GM21786 (cell line): Measurements from ENCODE around the gene REPS1.
"Not testable (repeated sequence)": the region's sequence is repeated elsewhere in the genome, so short reads cannot be mapped to it uniquely, and the experiment has no call there.

Source experiments
- ATAC-seq: cut with Tn5 transposase; IDR thresholded peaks from one replicate; pipeline ENCODE4 v1.9.1; 2021; ENCODE audit not compliant: unreplicated experiment

Gene REPS1

DNA sequence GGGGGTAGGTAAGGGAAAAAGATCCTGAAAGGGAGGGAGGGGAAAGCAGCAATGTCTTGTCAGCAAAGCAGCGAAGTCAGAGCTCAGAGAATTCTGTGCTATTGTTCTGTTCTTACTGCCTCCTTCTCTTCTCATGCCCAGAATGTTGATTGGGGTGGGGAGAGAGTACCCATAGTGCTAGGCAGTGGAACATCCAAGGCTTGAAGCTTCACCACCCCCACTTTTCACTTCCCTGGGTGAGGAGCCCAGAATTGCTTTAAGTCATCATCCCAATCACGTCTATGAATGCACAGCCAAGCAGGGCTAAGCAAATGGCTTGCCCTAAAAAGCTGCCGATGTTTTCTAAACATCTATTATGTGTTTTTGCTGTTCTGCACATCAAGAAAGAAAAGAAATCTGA, 16.5 kb downstream of the REPS1 start:
- no peak for ATAC-seq

DNA sequence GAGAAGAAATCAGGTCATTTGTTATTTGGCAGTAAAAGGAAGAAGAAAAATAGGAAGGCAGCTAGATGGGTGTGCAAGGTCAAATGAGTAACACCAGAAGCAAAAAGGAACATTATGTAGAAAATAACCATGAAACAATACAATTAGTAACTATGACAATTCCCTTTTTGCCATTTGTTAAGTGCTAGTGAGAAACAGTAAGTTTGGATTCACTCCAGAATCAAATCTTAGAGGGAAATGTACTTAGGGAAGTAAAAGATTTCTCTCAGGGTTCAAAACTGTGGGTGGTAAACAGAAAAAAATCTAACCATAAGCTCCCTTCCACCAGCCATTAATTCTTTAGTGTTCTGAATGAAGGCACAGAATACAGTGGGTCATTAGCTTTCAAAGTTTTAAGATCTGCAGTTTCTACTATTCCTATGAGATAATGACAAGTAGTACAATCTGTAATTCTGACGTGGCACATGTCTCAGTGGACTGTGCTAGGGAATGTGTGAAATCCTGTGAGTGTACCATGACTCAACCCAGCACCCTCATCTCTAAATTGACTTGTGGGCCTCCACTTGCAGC, 17.1 kb downstream of the REPS1 start:
- peak; percentile 64 for ATAC-seq

- no peak for ATAC-seq
Observed at GRCh38 chr6:138970159-138970558, 17.9 kb downstream of the REPS1 start.

- ATAC-seq, result no peak
Observed at GRCh38 chr6:138966870-138967269, 21.2 kb downstream of the REPS1 start.

GRCh38 chr6:138965971-138966370, 22.1 kb downstream of the REPS1 start:
- no peak for ATAC-seq

- no peak for ATAC-seq
Observed at GRCh38 chr6:138965291-138965874, 22.7 kb downstream of the REPS1 start.

GRCh38 chr6:138964012-138964411, 24.0 kb downstream of the REPS1 start:
- ATAC-seq, result no peak

DNA sequence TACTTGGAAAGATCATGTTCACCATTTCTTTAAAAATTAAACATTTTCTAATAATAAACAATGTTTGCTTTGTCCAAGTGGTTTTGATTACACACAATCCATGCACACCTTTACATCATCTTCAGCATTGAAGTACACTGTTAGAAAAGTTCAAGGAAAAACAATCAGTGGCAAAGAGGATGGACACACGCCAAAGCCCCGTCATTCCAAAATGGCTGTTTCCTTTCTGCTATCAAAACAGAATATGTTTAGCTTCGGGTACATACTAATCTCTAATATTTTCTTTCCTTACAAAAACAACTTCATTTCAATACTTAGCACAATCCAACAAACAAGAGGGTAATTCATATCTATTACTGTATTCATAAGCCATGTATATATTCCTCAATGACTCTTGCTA, 24.5 kb downstream of the REPS1 start:
- ATAC-seq, result no peak

- no peak for ATAC-seq
Observed at GRCh38 chr6:138963119-138963518, 24.9 kb downstream of the REPS1 start.

DNA sequence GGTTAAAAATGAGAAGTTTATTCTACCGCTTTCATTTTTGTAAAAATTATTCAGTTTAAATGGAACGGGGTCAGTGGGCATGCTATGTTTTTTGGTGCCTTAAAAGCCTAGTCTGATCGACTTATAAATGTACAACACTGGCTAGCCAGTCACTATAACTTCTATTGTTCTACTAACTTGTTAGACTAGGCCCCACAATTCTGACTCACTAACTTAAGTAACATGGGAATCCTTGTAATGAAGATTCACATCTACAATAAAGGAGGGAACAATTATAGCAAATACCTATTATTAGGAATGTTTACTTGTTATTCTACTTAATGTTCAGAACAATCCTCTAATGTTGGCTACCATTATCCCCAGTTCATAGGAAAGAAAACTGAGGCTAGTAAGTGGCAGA, 28.5 kb downstream of the REPS1 start:
- ATAC-seq, result no peak

GRCh38 chr6:138958595-138958994, 29.5 kb downstream of the REPS1 start:
- no peak for ATAC-seq

- no peak for ATAC-seq
Observed at GRCh38 chr6:138957903-138958302, 30.1 kb downstream of the REPS1 start.

- no peak for ATAC-seq
Observed at GRCh38 chr6:138957484-138957883, 30.6 kb downstream of the REPS1 start.

DNA sequence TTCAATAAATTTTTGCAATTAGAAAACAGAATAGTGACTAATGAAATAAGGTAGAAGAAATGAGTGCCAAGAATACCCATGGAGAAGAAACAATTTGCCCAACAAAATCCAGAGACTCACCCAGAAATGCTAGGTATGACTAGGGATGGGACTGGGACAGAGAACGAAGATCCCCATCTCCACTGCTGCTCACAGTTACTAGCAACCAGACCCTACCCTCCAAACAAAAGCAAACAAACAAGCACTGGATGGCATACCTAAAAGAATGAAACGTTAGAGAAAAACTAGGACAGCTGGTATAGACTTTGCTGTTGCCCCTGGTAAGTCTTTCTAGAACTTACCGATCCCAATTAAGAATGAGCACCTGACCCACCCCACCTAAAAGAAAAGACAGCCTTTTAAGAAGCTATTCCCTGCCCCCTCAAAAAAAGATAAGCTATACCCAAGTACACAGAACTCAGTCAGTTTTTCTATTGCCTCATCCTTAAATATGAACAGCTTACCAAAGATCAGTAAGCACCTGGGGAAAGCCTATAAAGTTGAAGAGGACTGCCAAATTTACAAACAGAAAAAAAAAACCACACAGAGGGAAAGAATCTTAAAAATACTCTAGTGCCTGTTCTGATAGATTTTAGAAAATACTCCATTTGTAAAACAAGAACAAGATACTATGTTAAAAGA, 31.7 kb downstream of the REPS1 start:
- no peak for ATAC-seq

DNA sequence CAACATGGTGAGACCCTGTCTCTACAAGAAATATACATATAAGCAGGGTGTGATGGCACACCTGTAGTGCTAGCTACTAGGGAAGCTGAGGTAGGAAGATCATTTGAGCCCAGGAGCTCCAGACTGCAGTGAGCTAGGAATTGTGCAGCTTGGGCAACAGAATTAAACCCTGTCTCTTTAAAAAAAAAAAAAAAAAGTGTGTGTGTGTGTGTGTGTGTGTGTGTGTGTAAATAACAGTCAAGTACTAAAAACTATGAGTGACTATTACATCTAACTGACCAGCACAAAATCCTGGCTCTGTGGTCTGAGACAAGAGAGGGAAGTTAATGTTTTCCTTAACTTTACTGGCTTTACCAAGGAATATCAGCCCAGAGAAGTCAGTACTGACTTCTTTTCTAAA, 32.8 kb downstream of the REPS1 start:
- no peak for ATAC-seq

DNA sequence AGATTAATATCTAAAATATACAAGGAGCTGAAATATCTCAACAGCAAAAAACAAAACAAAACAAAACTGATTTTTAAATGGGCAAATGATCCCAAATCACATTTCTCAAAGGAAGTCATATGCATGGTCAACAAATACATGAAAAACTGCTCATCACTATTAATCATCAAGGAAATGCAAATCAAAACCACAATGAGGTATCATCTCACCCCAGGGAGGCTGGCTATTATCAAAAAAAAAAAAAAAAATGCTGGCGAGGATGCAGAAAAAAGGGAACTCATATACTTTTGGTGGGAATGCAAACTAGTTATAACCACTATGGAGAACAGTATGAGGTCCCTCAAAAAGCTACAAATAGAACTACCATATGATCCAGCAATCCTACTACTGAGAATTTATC, 34.6 kb downstream of the REPS1 start:
- ATAC-seq, result no peak

DNA sequence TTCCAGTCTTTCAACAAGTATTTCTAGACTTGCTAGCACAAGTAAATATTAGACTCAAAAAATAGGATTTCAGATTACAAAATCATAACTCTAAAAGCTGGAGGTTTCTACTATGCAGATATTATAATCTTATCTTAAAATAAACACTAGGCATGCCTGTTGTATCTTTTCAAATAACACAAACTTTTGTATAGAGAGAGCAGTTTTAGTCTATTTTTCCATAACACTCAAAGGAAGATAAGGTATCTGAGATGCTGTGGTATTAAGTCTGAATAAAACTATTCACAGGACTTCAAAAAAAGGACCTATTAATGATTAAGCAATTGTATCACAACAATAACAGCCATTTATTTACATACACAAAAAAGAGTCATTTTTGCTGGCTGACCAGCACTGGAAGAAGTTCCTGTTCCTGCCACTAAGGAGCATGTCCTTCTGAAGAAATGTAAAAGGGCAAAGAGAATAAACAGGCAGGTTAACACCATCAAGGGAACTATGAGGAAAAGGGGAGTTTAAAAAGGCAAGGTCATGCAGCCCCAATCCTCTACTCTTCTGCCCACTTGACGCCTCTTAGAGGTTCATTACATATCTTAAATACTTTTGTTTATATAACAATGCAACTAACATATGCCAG, 39.4 kb downstream of the REPS1 start:
- ATAC-seq, result no peak

DNA sequence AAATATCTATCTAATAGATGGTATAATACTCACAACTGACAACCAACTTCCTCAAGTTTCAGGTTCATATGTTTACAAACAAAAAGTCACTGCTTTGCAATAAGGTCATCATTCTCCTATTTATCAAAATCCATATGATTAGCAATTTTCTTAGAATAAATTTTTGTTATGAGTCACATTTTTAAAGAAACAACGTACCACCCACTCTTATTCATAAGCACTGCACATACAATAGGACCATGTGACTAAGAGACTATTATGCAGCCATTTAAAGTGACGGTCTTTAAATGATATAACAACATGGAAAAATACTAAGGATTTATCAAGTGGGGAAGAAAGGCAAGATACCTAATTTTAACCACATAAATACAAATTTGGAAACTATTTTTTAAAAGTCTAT, 40.0 kb downstream of the REPS1 start:
- ATAC-seq, result no peak

GRCh38 chr6:138945354-138945753, 42.7 kb downstream of the REPS1 start:
- no peak for ATAC-seq

GRCh38 chr6:138944412-138944811, 43.6 kb downstream of the REPS1 start:
- ATAC-seq, result no peak

DNA sequence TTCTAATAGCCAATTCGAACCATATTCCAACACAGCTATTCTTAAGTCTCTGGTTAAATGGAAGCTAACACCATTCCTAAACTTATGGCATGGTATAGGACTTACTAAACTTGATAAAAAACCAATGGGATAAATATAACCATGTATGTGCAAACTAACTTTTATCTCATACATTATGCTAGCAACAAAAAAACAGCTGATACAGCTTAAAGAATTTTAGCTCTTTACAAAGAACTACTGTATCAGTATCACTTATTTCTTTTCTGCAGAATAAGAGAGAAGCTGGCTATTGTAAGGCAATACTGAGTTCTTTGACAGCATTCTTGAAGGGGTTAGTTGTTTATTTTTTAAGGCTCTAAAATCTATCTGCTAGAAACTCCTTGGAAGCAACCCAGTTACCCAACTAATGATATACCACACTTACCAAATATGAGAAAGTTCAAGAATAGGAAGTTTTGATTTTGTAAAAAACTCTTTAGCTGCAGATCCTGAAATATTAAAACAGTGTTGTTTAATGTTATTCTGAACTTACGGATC, 44.9 kb downstream of the REPS1 start:
- no peak for ATAC-seq

DNA sequence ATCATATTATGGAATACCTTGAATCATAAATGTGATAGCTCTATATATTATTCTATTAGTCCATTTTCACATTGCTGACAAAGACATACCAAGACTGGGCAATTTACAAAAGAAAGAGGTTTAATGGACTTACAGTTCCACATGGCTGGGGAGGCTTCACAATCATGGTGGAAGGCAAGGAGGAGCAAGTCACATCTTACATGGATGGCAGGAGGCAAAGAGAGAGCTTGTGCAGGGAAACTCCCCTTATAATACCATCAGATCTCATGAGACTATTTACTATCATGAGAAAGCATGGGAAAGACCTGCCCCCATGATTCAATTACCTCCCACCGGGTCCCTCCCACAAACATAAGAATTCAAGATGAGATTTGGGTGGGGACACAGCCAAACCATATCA, 51.2 kb downstream of the REPS1 start:
- ATAC-seq, result not testable (repeated sequence)
